Muscle of leg (tissue), 11 donors: Measurements from ENCODE around the gene GPR149. TPM values are rescaled to one million over a fixed set of nuclear protein-coding genes. Genes with fewer than 3 reads are reported as not detected.

Experiments
- DNase-seq: peaks from one replicate; pipeline ENCODE4 v3.0.0; 2013
- H3K27ac ChIP-seq: one replicate; pipeline ENCODE4 v1.5.1; 2013; ENCODE audit warnings: mild to moderate bottlenecking, low read length, control low read depth
- H3K27me3 ChIP-seq: one replicate; pipeline ENCODE4 v1.6.1; 2013; ENCODE audit warnings: low read length; ENCODE audit not compliant: control insufficient read depth, insufficient read depth
- H3K36me3 ChIP-seq: one replicate; pipeline ENCODE4 v1.6.1; 2013; ENCODE audit warnings: low read length; ENCODE audit not compliant: control insufficient read depth, insufficient read depth
- H3K4me1 ChIP-seq: one replicate; pipeline ENCODE4 v1.6.1; 2013; ENCODE audit warnings: low read length; ENCODE audit not compliant: control insufficient read depth, insufficient read depth
- H3K4me3 ChIP-seq: one replicate; pipeline ENCODE4 v1.5.1; 2013; ENCODE audit warnings: low read length, control low read depth
- H3K9me3 ChIP-seq: replicated peaks from 2 replicates; pipeline ENCODE4 v1.6.1; 2013; ENCODE audit warnings: low read depth, low read length; ENCODE audit not compliant: control insufficient read depth
- WGBS: methylation state at CpG from one replicate; pipeline ENCODE4 v1.1.5; 2013; ENCODE audit warnings: missing lambda C conversion rate; ENCODE audit not compliant: insufficient coverage; 5-methylcytosine and 5-hydroxymethylcytosine counted together
- polyA plus RNA-seq, 8 donors: library from polyadenylated mRNA; unstranded; fragments of 120-200 nt; gene quantifications; one replicate each; pipeline versions ENCODE4 v1.2.1 to v1.2.3, GENCODE V29; 2013; ENCODE audit warnings: inconsistent platforms in 1 of 8, low replicate concordance in 1 of 8; ENCODE audit not compliant: insufficient read length in 8 of 8, insufficient read depth in 1 of 8
- total RNA-seq: library from RNA; stranded (reverse); fragments of 120-200 nt; gene quantifications from one replicate; pipeline ENCODE4 v1.2.4, GENCODE V29; 2013

Gene GPR149
- total and polyA plus RNA-seq, 9 donors: 0.05 to 0.50 (median 0.28) TPM; not detected in 1

GRCh38 chr3:154345422-154346122 is 84.4 kb downstream of the GPR149 start:
- H3K4me3 ChIP-seq: no peak overlapping the region
- WGBS: no CpG with 5 or more reads among the region's 2 CpGs
- no peaks in the 10 kb centered on the region for H3K4me1 ChIP-seq
- H3K9me3 ChIP-seq: no peaks in the 10 kb centered on the region
- no peaks in the 10 kb centered on the region for H3K27me3 ChIP-seq
- no peak overlapping the region for H3K27ac ChIP-seq
- H3K36me3 ChIP-seq: no peaks in the 10 kb centered on the region
- no peak for DNase-seq

DNA sequence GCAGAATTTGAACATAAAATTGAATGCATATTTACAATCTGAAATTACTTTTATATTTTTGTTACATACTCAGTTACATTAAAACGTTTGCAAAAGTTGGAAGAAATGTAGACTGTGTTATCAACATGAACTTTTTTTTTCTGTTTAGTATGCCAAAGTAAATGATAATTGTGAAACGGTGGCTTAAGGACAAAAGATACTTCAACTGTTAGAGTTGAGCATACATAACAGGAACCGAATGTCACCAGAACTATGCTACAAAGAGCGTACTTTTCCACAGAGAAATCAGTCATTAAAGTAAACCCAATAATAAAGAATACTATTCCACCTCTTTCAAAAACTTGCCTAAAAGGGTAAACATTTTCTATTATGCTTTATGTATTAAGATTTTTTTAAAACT is 91.4 kb downstream of the GPR149 start:
- Histone ChIP-seq H3K36me3 (no peaks in the 10 kb centered on the region), H3K27me3 (no peaks in the 10 kb centered on the region), H3K4me1 (no peaks in the 10 kb centered on the region), H3K27ac (no peak overlapping the region), H3K4me3 (no peak overlapping the region), H3K9me3 (no peaks in the 10 kb centered on the region)
- no peak for DNase-seq
- WGBS: no CpG with 5 or more reads among the region's 4 CpGs

DNA sequence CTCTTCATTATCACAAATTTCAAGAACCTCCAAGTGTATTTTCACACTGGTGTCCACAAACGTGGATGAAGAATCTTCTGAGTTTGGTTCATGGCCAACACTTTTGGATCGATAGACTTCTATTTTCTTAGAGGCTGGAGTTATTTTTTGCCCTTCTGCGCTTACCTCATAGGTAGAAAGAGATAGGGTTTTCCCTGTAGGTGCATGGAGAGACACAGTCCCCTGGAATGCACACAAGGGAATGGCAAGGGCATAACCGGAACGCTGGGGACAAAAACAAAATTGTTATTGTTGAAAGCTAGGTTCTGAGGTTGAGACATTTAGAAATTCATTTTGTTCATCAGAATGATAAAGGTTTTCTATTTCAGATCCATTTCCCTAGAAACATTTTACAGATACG is 92.0 kb downstream of the GPR149 start:
- no peak for DNase-seq
- no peaks in the 10 kb centered on the region for H3K27me3 ChIP-seq
- WGBS: 100% methylated on average over 1 of the region's 6 CpGs
- H3K36me3 ChIP-seq: no peaks in the 10 kb centered on the region
- H3K4me3 ChIP-seq: no peak overlapping the region
- H3K4me1 ChIP-seq: no peaks in the 10 kb centered on the region
- H3K9me3 ChIP-seq: no peaks in the 10 kb centered on the region
- H3K27ac ChIP-seq: no peak overlapping the region

GRCh38 chr3:154334973-154335420 is 95.0 kb downstream of the GPR149 start:
- WGBS: no CpG with 5 or more reads among the region's 3 CpGs
- Histone ChIP-seq H3K9me3 (no peaks in the 10 kb centered on the region), H3K27me3 (no peaks in the 10 kb centered on the region), H3K4me1 (no peaks in the 10 kb centered on the region), H3K27ac (no peak overlapping the region), H3K4me3 (no peak overlapping the region), H3K36me3 (no peaks in the 10 kb centered on the region)
- DNase-seq: peak; percentile 64

DNA sequence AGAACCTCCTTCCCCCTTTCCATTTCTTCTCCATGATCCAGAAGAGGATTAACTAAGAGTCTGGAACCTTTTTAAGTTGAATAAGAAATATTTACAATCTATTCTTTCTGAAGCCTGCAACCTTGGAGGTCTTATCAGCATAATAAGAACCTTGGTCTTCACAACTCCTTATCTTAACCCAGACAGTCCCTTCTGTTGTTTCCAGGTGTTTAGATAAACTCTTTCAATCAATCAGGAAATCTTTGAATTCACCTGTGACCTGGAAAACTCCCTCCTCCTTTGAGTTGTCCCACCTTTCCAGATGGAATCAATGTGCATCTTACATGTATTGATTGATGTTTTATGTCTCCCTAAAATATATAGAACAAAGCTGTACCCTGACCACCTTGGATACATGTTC is 102.1 kb downstream of the GPR149 start:
- no peak for DNase-seq
- no peaks in the 10 kb centered on the region for H3K4me1 ChIP-seq
- no peaks in the 10 kb centered on the region for H3K36me3 ChIP-seq
- no peaks in the 10 kb centered on the region for H3K9me3 ChIP-seq
- H3K27ac ChIP-seq: no peak overlapping the region
- H3K27me3 ChIP-seq: no peaks in the 10 kb centered on the region
- no peak overlapping the region for H3K4me3 ChIP-seq

- H3K4me1 ChIP-seq: no peaks in the 10 kb centered on the region
- no peak overlapping the region for H3K4me3 ChIP-seq
- no peaks in the 10 kb centered on the region for H3K9me3 ChIP-seq
- DNase-seq: peak; percentile 17
- WGBS: no CpG with 5 or more reads among the region's 3 CpGs
- H3K36me3 ChIP-seq: no peaks in the 10 kb centered on the region
- H3K27ac ChIP-seq: peak overlapping the region; percentile 96
- H3K27me3 ChIP-seq: no peaks in the 10 kb centered on the region
These were observed 105.1 kb downstream of the GPR149 start for GRCh38 chr3:154324919-154325318.

- Histone ChIP-seq H3K4me3 (peak within 1 kb of the TSS; percentile 60), H3K27me3 (no peaks in the 10 kb centered on the region), H3K27ac (peak within 1 kb of the TSS; percentile 96), H3K4me1 (no peaks in the 10 kb centered on the region), H3K9me3 (no peaks in the 10 kb centered on the region), H3K36me3 (no peaks in the 10 kb centered on the region)
- DNase-seq: peak; percentile 97
- under 1% methylated on average over 36 of the region's 45 CpGs for WGBS
These were observed 105.9 kb downstream of the GPR149 start, which contains the start of gene DHX36 for GRCh38 chr3:154323891-154324738. TSS of gene DHX36 (minus strand) at chr3:154324487. CDS start at chr3:154324416, 71 bp downstream.

DNA sequence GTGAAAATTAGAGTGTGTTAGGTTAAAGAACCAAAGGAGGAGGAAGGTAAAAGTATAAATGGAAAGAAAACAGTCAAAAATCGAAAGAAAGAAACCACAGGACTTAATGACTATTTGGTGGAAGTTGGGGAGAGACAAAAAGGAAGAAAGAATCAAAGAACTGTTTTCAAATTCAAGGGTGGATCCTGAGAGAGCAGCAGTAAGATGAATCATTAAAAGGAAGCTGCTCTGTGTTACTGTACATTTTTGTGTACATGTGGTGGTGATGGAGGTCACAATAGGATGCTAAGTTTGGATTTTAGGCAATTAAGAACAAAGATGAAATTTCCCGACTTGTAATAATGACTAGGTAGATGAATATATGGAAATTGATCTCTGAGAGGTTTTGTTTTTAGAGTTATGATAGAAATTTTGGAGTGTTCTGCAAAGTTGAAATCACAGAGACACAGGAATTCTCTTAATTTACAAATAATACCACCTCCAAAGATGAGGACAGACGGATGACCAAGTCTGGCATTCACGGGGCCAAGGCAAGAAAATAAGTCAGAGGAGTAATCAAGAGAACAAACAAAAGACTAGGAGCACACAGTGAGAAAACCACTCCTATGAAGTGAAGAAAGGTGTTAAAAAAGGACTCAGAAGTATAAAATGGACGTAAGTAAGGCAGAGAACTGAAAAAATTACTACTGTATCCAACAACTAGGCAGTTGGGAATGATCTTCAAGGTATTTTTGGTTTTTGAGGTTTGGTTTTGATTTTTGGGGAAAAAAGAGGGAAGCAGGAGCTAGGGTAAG is 112.8 kb downstream of the GPR149 start:
- H3K9me3 ChIP-seq: no peaks in the 10 kb centered on the region
- no peak overlapping the region for H3K4me3 ChIP-seq
- no peaks in the 10 kb centered on the region for H3K27me3 ChIP-seq
- DNase-seq: no peak
- H3K27ac ChIP-seq: no peak overlapping the region
- 80% methylated on average over 1 of the region's 5 CpGs for WGBS
- no peaks in the 10 kb centered on the region for H3K4me1 ChIP-seq
- peaks cover 3% of the 10 kb centered on the region for H3K36me3 ChIP-seq

DNA sequence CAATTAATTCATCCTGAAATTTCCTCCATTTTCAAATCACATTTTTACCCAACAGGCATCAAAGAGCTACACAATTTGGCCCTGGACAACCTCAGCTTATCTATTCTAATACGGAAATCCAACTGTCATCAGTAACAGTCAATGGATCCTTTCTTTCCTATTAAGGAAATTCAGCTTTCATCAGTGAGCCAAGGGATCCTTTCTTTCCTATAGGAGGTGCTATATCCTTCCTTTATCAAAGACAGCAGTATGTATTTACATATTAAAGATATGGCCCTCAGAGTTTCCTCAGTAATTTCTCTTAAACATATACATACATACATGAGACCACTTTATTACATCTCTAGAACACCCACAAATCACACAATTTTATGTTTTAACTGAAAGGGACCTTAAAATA is 115.8 kb downstream of the GPR149 start:
- WGBS: 100% methylated on average over 1 of the region's 1 CpG
- Histone ChIP-seq H3K36me3 (peaks cover 3% of the 10 kb centered on the region), H3K27ac (no peak overlapping the region), H3K4me1 (no peaks in the 10 kb centered on the region), H3K27me3 (no peaks in the 10 kb centered on the region), H3K9me3 (no peaks in the 10 kb centered on the region), H3K4me3 (no peak overlapping the region)
- DNase-seq: no peak

DNA sequence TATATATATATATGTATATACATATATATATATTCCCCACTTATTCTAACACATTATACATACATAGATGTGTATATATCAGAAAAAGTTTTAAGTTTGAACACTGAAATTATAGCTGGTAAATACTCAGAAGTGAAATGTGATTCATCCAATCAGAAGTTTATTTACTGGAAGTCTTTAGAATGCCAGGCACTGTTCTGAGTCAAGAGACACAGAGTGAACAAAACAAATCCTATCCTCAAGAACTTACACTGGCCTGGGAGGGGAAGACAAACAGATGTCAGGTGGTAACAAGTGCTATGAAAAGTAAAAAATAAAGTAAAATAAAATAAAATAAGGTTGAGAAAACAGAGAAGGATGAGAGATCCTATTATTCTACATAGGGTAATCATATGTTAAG is 119.2 kb downstream of the GPR149 start:
- no peak overlapping the region for H3K4me3 ChIP-seq
- H3K4me1 ChIP-seq: no peaks in the 10 kb centered on the region
- H3K27me3 ChIP-seq: no peaks in the 10 kb centered on the region
- no peak overlapping the region for H3K27ac ChIP-seq
- H3K9me3 ChIP-seq: no peaks in the 10 kb centered on the region
- peaks cover 8% of the 10 kb centered on the region for H3K36me3 ChIP-seq
- no peak for DNase-seq
